GM19468 (cell line): ENCODE data around the gene GJC1.
"Not testable (repeated sequence)": the region's sequence is repeated elsewhere in the genome, so short reads cannot be mapped to it uniquely, and the experiment has no call there.

Source experiments
- ATAC-seq: cut with Tn5 transposase; IDR thresholded peaks from one replicate; pipeline ENCODE4 v1.9.1; 2021; ENCODE audit warnings: mild to moderate bottlenecking, moderate library complexity, moderate number of reproducible peaks; ENCODE audit not compliant: unreplicated experiment; ENCODE audit errors: extremely low read depth

The GJC1 gene

GRCh38 chr17:44766409-44767038 lies 63.6 kb downstream of the GJC1 start:
- no peak for ATAC-seq

GRCh38 chr17:44765965-44766364 lies 64.1 kb downstream of the GJC1 start:
- ATAC-seq, result no peak

- ATAC-seq, result no peak
These were observed 66.9 kb downstream of the GJC1 start for GRCh38 chr17:44763170-44763569.

GRCh38 chr17:44761932-44762810 lies 67.9 kb downstream of the GJC1 start:
- ATAC-seq, result no peak

GRCh38 chr17:44760474-44761308 lies 69.4 kb downstream of the GJC1 start:
- no peak for ATAC-seq

GRCh38 chr17:44759916-44760243 lies 70.2 kb downstream of the GJC1 start:
- ATAC-seq, result no peak

GRCh38 chr17:44759086-44759915 lies 70.8 kb downstream of the GJC1 start:
- no peak for ATAC-seq

GRCh38 chr17:44758414-44759085 lies 71.5 kb downstream of the GJC1 start, which contains the start of gene ADAM11:
TSS of gene ADAM11 (plus strand) at chr17:44758988. CDS start at chr17:44759200, 212 bp downstream.
- no peak for ATAC-seq

GRCh38 chr17:44757918-44758413 lies 72.1 kb downstream of the GJC1 start:
- no peak for ATAC-seq

GRCh38 chr17:44757045-44757917 lies 72.8 kb downstream of the GJC1 start:
- ATAC-seq, result no peak

GRCh38 chr17:44755180-44755579 lies 74.9 kb downstream of the GJC1 start:
- not testable (repeated sequence) for ATAC-seq

- ATAC-seq, result no peak
These were observed 75.8 kb downstream of the GJC1 start for GRCh38 chr17:44754276-44754675.

GRCh38 chr17:44752953-44753861 lies 76.9 kb downstream of the GJC1 start:
- no peak for ATAC-seq

GRCh38 chr17:44751806-44752205 lies 78.3 kb downstream of the GJC1 start:
- ATAC-seq, result no peak

GRCh38 chr17:44751331-44751730 lies 78.8 kb downstream of the GJC1 start:
- ATAC-seq, result no peak

GRCh38 chr17:44749980-44750318 lies 80.1 kb downstream of the GJC1 start:
- ATAC-seq, result no peak
